CD4-positive, alpha-beta T cell treated with Interleukin-4 for 1 hour (primary cell): ENCODE data around the gene PGLYRP2.

Experiments
- DNase-seq, 2 donors: peaks; one replicate each; pipeline ENCODE4 v3.0.0-alpha.2; 2020 to 2022

The PGLYRP2 gene

GRCh38 chr19:15423130-15423529 lies 56.2 kb downstream of the PGLYRP2 start:
- no peak for DNase-seq

GRCh38 chr19:15422296-15423075 lies 56.8 kb downstream of the PGLYRP2 start:
- DNase-seq: no peak

- no peak for DNase-seq
These were observed 57.5 kb downstream of the PGLYRP2 start for GRCh38 chr19:15421721-15422260.

GRCh38 chr19:15421136-15421695 lies 58.1 kb downstream of the PGLYRP2 start:
- no peak for DNase-seq

- DNase-seq: no peak
These were observed 59.8 kb downstream of the PGLYRP2 start for GRCh38 chr19:15419413-15420025.
